ENCODE data around the gene HNRNPD. TPM values are rescaled to one million over a fixed set of nuclear protein-coding genes. Genes with fewer than 3 reads are reported as not detected.

Gene HNRNPD
- total and polyA plus RNA-seq, 4 donors: 29.9 to 53.9 (median 46.2) TPM

DNA sequence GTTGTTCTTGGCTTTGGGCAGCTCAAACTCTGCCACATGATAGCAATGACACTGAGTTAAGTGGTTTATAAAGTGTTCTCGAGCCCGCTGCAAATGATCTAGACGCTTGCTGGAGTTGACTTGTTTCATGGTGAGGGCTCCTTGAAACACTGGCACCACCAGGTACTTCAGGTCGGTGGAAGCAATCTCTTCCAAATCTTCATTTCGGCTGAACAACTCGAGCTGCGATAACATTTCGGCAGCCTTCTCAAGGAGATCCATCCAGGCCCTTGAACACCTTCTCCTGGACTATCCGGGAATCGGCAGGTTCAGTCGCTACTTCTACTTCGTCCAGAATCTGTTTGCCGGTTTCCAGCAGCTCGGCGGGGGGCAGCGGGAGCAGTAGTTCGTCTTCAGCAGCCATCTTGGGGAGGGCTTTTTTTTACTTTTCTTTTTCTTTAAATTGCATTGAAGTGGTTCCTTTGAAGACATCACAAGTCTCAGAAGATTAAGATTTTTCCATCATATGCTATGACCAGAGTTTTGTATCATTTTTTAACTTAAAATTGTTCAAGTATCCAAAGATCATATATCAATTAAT is 28.5 kb upstream of the HNRNPD start:
- Histone ChIP-seq H3K36me3 (ENCODE audit: control insufficient read depth in 4 of 4, insufficient read depth in 3 of 4, low read depth in 1 of 4, low read length in 3 of 4) (no peaks in the 10 kb centered on the region), H3K27me3 (ENCODE audit: control insufficient read depth in 4 of 4, insufficient read depth in 4 of 4, low read length in 3 of 4) (no peaks in the 10 kb centered on the region), H3K9ac (ENCODE audit: low read depth in 1 of 2, low read length in 2 of 2) (no peak overlapping the region), H3K4me3 (ENCODE audit: low read depth in 1 of 3, low read length in 3 of 3) (no peak overlapping the region), H3K4me1 (ENCODE audit: control insufficient read depth in 4 of 4, insufficient read depth in 4 of 4, low read length in 3 of 4) (no peaks in the 10 kb centered on the region), H3K27ac (ENCODE audit: low read depth in 1 of 2, low read length in 2 of 2) (no peak overlapping the region), H3K9me3 (ENCODE audit: control insufficient read depth in 4 of 4, low read length in 3 of 4) (no peaks in the 10 kb centered on the region)
- 94% methylated on average over 17 of the region's 17 CpGs for WGBS
- no peak for TF ChIP-seq TAF1 (conservative IDR thresholded peaks at IDR 0.05)
- no peak for TF ChIP-seq SP1 (IDR thresholded peaks at IDR 0.05)
- TF ChIP-seq, protein P1, sequence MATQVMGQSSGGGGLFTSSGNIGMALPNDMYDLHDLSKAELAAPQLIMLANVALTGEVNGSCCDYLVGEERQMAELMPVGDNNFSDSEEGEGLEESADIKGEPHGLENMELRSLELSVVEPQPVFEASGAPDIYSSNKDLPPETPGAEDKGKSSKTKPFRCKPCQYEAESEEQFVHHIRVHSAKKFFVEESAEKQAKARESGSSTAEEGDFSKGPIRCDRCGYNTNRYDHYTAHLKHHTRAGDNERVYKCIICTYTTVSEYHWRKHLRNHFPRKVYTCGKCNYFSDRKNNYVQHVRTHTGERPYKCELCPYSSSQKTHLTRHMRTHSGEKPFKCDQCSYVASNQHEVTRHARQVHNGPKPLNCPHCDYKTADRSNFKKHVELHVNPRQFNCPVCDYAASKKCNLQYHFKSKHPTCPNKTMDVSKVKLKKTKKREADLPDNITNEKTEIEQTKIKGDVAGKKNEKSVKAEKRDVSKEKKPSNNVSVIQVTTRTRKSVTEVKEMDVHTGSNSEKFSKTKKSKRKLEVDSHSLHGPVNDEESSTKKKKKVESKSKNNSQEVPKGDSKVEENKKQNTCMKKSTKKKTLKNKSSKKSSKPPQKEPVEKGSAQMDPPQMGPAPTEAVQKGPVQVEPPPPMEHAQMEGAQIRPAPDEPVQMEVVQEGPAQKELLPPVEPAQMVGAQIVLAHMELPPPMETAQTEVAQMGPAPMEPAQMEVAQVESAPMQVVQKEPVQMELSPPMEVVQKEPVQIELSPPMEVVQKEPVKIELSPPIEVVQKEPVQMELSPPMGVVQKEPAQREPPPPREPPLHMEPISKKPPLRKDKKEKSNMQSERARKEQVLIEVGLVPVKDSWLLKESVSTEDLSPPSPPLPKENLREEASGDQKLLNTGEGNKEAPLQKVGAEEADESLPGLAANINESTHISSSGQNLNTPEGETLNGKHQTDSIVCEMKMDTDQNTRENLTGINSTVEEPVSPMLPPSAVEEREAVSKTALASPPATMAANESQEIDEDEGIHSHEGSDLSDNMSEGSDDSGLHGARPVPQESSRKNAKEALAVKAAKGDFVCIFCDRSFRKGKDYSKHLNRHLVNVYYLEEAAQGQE (IDR thresholded peaks at IDR 0.05): no peak
- no peak for TF ChIP-seq CTCF (IDR thresholded peaks at IDR 0.05; ENCODE audit: low read depth, low read length, missing input control)
- TF ChIP-seq YY1 (IDR thresholded peaks at IDR 0.05): no peak
- TF ChIP-seq RAD21 (IDR thresholded peaks at IDR 0.05): no peak
- TF ChIP-seq NR2F2 (IDR thresholded peaks at IDR 0.05): no peak
- no peak for TF ChIP-seq RXRA (IDR thresholded peaks at IDR 0.05)
- TF ChIP-seq, protein P2, sequence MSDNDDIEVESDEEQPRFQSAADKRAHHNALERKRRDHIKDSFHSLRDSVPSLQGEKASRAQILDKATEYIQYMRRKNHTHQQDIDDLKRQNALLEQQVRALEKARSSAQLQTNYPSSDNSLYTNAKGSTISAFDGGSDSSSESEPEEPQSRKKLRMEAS (IDR thresholded peaks at IDR 0.05): no peak
- TF ChIP-seq ZBTB33 (IDR thresholded peaks at IDR 0.05): no peak
- DNase-seq (ENCODE audit: low spot score): no peak

DNA sequence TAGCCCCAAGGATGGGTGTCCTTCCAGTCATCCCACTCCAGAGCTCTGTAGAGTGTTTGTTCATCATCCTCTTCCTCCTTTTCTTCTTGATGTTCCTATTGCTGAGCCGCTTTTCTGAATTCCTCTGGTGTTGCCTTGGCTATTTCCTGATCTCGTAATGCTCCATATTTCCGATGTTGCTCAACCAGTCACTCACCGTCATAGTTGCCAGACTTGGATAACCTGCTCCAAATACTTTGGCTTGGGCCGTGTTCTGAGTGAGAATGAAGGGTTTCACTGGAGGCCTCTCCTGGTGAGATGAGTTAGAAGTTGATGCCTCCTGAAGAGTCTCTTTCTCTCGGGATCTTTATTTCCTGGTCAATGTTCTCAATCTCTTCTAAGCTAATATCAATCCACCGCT is 27.8 kb upstream of the HNRNPD start:
- H3K4me1 ChIP-seq (ENCODE audit: control insufficient read depth in 4 of 4, insufficient read depth in 4 of 4, low read length in 3 of 4): no peaks in the 10 kb centered on the region
- H3K9me3 ChIP-seq (ENCODE audit: control insufficient read depth in 4 of 4, low read length in 3 of 4): no peaks in the 10 kb centered on the region
- H3K36me3 ChIP-seq (ENCODE audit: control insufficient read depth in 4 of 4, insufficient read depth in 3 of 4, low read depth in 1 of 4, low read length in 3 of 4): no peaks in the 10 kb centered on the region
- no peak for DNase-seq (ENCODE audit: low spot score)
- no peak overlapping the region for H3K9ac ChIP-seq (ENCODE audit: low read depth in 1 of 2, low read length in 2 of 2)
- WGBS: 91% methylated on average over 7 of the region's 7 CpGs
- no peak overlapping the region for H3K27ac ChIP-seq (ENCODE audit: low read depth in 1 of 2, low read length in 2 of 2)
- H3K27me3 ChIP-seq (ENCODE audit: control insufficient read depth in 4 of 4, insufficient read depth in 4 of 4, low read length in 3 of 4): no peaks in the 10 kb centered on the region
- peak in 1 of 2 donors; percentile 19 for TF ChIP-seq RAD21 (IDR thresholded peaks at IDR 0.05)
- TF ChIP-seq, protein P1 (IDR thresholded peaks at IDR 0.05): no peak
- H3K4me3 ChIP-seq (ENCODE audit: low read depth in 1 of 3, low read length in 3 of 3): no peak overlapping the region

Data from liver (tissue), 9 donors.